Nephron (organoid): ENCODE results near the gene MYCBPAP.

Experiments used
- H3K27ac Mint-ChIP-seq, 3 experiments: 2 replicates each; pipeline ENCODE4 v1.8.0; 2020; ENCODE audit warnings: mixed read lengths in 3 of 3, mild to moderate bottlenecking in 2 of 3, moderate library complexity in 1 of 3
- H3K27me3 Mint-ChIP-seq: 2 replicates; pipeline ENCODE4 v1.8.0; 2021; ENCODE audit warnings: low read depth, mild to moderate bottlenecking, moderate library complexity, mixed read lengths
- H3K36me3 Mint-ChIP-seq: 2 replicates; pipeline ENCODE4 v1.8.0; 2020; ENCODE audit warnings: low read depth, mixed read lengths
- H3K4me1 Mint-ChIP-seq: 2 replicates; pipeline ENCODE4 v1.8.0; 2020; ENCODE audit warnings: mixed read lengths
- H3K4me3 Mint-ChIP-seq, 3 experiments: 2 replicates each; pipeline ENCODE4 v1.8.0; 2020; ENCODE audit warnings: mild to moderate bottlenecking in 3 of 3, mixed read lengths in 3 of 3, moderate library complexity in 2 of 3
- H3K9me3 Mint-ChIP-seq: 2 replicates; pipeline ENCODE4 v1.8.0; 2020; ENCODE audit warnings: mixed read lengths
- CTCF ChIP-seq, 3 experiments: fragments of 200-600 bp; sonication (generic); IDR thresholded peaks; one replicate each; pipeline ENCODE4 v1.5.0; 2021; ENCODE audit warnings: antibody characterized with exemption in 3 of 3; ENCODE audit not compliant: unreplicated experiment in 3 of 3

The MYCBPAP gene

GRCh38 chr17:50540560-50541401 is 32.5 kb downstream of the MYCBPAP start:
- H3K27ac Mint-ChIP-seq = peak overlapping the region in 1 of 3 experiments; percentile 51
- no peaks in the 10 kb centered on the region for H3K36me3 Mint-ChIP-seq
- peak overlapping the region; percentile 19 to 82 (median 41) for H3K4me3 Mint-ChIP-seq
- TF ChIP-seq CTCF (IDR thresholded peaks at IDR 0.05; ENCODE audit: unreplicated experiment in 3 of 3) = no peak
- H3K9me3 Mint-ChIP-seq = no peaks in the 10 kb centered on the region
- peaks cover 33% of the 10 kb centered on the region for H3K4me1 Mint-ChIP-seq
- peaks cover 15% of the 10 kb centered on the region for H3K27me3 Mint-ChIP-seq

- Mint-ChIP-seq H3K4me1 (peaks cover 27% of the 10 kb centered on the region), H3K27me3 (peaks cover 18% of the 10 kb centered on the region), H3K9me3 (no peaks in the 10 kb centered on the region), H3K4me3 (peak overlapping the region; percentile 77 to 82 (median 81)), H3K36me3 (no peaks in the 10 kb centered on the region), H3K27ac (peak overlapping the region in 2 of 3 experiments; percentile 51 to 57)
- TF ChIP-seq CTCF (IDR thresholded peaks at IDR 0.05; ENCODE audit: unreplicated experiment in 3 of 3) = no peak
Observed at GRCh38 chr17:50541402-50541715, 33.1 kb downstream of the MYCBPAP start.

GRCh38 chr17:50541716-50542688 is 33.8 kb downstream of the MYCBPAP start:
- Mint-ChIP-seq H3K9me3 (no peaks in the 10 kb centered on the region), H3K36me3 (no peaks in the 10 kb centered on the region), H3K27ac (peak overlapping the region; percentile 75 to 80 (median 78)), H3K27me3 (peaks cover 25% of the 10 kb centered on the region), H3K4me3 (peak overlapping the region; percentile 82 to 87 (median 86)), H3K4me1 (peaks cover 26% of the 10 kb centered on the region)
- no peak for TF ChIP-seq CTCF (IDR thresholded peaks at IDR 0.05; ENCODE audit: unreplicated experiment in 3 of 3)

GRCh38 chr17:50542795-50543774 is 34.8 kb downstream of the MYCBPAP start:
- H3K4me1 Mint-ChIP-seq = peaks cover 26% of the 10 kb centered on the region
- peak overlapping the region; percentile 82 to 87 (median 86) for H3K4me3 Mint-ChIP-seq
- peaks cover 25% of the 10 kb centered on the region for H3K27me3 Mint-ChIP-seq
- peak overlapping the region; percentile 75 to 80 (median 78) for H3K27ac Mint-ChIP-seq
- H3K36me3 Mint-ChIP-seq = no peaks in the 10 kb centered on the region
- TF ChIP-seq CTCF (IDR thresholded peaks at IDR 0.05; ENCODE audit: unreplicated experiment in 3 of 3) = no peak
- no peaks in the 10 kb centered on the region for H3K9me3 Mint-ChIP-seq

GRCh38 chr17:50544516-50544915 is 36.3 kb downstream of the MYCBPAP start:
- no peak for TF ChIP-seq CTCF (IDR thresholded peaks at IDR 0.05; ENCODE audit: unreplicated experiment in 3 of 3)
- H3K36me3 Mint-ChIP-seq = no peaks in the 10 kb centered on the region
- peak overlapping the region in 2 of 3 experiments; percentile 8 to 48 for H3K27ac Mint-ChIP-seq
- H3K4me1 Mint-ChIP-seq = peaks cover 18% of the 10 kb centered on the region
- no peaks in the 10 kb centered on the region for H3K9me3 Mint-ChIP-seq
- peak overlapping the region; percentile 10 to 69 (median 50) for H3K4me3 Mint-ChIP-seq
- peaks cover 25% of the 10 kb centered on the region for H3K27me3 Mint-ChIP-seq
